GM19238 (cell line): ENCODE measurements around the gene ZDHHC11.
"Not testable (repeated sequence)": the region's sequence is repeated elsewhere in the genome, so short reads cannot be mapped to it uniquely, and the experiment has no call there.

ENCODE experiments used
- DNase-seq: peaks from one replicate; pipeline ENCODE4 v3.0.0; 2011; ENCODE audit warnings: low spot score; ENCODE audit not compliant: insufficient read length

Gene ZDHHC11

DNA sequence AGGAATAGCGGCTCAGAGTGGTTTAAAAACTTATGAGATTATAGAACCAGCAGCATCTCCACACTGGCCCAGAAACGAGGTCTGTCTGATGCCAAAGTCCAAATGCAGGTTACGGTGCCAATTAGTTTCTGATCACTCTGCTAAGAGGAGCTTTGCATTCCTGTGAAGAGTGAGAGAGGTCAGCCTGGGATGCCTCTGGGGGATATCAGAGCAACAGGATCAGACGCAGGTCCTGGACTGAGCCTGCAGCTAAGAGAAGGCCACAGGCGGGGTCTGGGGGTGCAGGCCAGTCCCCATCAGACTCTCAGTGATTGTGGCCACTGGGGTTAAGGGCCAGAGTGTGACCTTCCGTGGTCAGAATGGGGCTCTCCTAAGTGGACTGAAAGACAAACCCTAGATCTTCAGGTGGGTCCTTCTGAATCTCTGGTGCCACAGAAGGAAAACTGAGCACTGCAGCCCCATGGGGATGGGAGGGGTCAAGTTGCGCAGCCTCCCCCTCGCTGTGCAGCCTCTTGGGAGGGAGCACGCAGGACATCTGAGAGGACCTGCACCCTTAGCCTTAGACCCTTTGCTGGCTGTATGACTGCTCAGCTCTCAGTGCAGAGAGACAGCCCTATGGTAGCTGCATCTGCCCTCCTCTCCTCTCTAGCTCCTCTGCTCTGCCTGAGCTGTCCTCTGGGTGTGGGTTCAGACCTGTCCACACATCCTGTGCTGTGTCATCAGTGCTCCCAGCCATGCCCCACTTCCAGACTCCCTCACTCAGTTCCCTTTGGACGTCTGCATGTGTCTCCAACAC lies 42.9 kb downstream of the ZDHHC11 start:
- DNase-seq, result not testable (repeated sequence)

- DNase-seq, result no peak
Measured at GRCh38 chr5:801472-801871, 49.3 kb downstream of the ZDHHC11 start.

- DNase-seq, result not testable (repeated sequence)
Measured at GRCh38 chr5:801055-801454, 49.7 kb downstream of the ZDHHC11 start.

GRCh38 chr5:798505-799138 lies 52.2 kb downstream of the ZDHHC11 start:
- not testable (repeated sequence) for DNase-seq

- not testable (repeated sequence) for DNase-seq
Measured at GRCh38 chr5:797986-798385, 52.8 kb downstream of the ZDHHC11 start.

GRCh38 chr5:795873-796272 lies 54.9 kb downstream of the ZDHHC11 start:
- DNase-seq, result not testable (repeated sequence)

DNA sequence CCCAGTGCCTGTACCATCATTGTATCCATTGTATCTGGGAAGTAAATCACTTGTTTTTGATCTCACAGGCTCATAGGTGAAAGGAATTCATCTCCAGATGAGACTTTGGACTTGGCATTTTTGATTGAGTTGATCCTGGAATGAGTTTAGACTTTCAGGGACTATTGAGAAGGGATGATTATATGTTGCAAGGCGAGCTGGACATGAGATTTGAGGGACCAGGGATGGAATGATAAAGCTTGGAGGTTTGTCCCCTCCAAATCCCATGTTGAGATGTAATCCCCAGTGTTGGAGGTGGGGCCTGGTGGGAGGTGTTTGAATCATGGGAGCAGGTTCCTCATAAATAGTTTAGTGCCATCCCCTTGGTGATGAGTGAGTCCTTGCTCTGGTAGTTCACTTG lies 55.8 kb downstream of the ZDHHC11 start:
- DNase-seq, result not testable (repeated sequence)

DNA sequence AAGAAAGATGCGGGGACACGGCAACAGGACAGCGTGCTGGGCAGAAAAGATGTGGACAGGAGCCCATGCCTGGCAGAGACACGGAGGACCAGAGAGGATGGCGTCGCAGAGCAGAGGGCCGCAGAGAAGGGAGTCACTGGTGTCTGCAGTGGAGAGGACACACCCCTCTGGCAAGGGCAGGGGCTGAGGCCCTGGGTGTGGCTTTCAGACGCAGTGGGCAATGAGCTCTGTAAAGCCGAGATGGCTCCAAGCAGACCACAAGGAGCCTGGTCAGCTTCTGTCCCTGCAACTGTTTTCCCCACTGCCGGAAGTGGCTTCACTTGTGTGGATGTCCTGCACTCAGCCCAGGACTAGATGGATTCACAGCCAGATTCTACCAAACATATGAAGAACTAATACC lies 62.1 kb downstream of the ZDHHC11 start:
- DNase-seq, result not testable (repeated sequence)

GRCh38 chr5:787857-788233 lies 62.9 kb downstream of the ZDHHC11 start:
- not testable (repeated sequence) for DNase-seq

GRCh38 chr5:787224-787856 lies 63.4 kb downstream of the ZDHHC11 start:
- not testable (repeated sequence) for DNase-seq

DNA sequence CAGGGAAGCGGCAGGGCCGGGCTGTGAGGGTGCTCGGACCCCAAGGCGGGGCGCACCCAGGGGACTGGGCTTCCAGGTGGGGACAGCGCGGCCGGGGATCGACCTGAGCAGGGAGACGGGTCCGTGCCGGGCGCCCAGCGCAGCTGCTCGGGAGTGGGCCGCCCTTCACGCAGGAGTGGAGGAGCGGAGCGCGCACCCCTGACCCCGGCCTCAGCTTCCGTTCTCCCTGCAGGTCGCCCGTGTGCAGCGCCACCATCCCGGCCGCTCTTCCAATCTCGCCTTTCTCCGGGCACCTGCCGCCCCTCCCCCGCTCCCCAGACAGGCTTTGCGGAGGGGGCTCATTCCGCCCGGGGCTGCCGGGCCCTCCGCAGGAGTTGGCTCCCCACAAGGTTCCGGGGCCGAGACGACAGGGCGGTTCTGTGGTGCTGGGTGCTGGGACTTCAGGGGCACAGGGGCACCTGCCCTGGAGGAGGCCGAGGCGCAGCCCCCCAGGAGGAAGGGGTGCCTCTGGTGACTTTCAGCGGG lies 65.5 kb downstream of the ZDHHC11 start:
- DNase-seq, result not testable (repeated sequence)

DNA sequence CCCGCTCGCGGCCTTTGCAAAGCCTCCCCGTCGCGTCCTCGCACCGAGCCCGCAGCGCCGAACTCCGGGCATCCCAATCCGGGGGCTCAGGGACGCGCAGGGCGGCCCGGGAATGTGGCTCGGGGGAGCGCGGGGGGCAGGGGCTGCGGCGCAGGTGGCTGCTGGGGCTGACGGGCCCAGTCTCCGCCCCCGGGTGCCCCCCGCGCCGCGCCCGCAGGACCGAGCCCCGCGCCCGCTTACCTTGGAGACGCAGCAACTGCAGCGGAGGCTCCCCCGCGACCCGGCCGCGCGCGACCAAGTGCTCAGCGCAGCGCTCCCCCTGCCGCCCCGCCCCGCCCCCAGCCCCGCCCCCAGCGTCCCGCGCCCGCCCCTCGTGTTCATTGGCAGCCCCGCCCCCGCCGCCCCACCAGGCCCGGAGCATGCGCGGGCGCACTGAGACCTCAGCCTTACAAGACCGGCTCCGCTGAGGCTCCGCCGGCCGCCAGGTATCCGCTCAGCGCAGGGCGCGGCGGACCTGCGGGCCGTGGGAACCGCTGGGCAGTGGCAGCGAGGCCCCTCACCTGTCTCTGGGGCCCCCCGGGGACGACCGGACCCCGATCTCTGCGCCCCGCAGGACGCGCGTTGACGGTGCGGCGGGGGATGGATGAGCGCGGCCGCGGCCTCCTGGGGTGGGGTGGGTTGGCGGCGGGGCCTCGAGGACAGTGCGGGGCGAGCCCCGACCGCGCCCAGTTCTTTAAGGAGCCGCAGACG lies 66.2 kb downstream of the ZDHHC11 start, which contains the start of gene ZDHHC11B:
Gene ZDHHC11B, minus strand, starts transcription at position 302 of the 750 bp plus-strand sequence. CDS start 17,810 bp downstream, outside the sequence.
- peak; percentile 59 for DNase-seq

DNA sequence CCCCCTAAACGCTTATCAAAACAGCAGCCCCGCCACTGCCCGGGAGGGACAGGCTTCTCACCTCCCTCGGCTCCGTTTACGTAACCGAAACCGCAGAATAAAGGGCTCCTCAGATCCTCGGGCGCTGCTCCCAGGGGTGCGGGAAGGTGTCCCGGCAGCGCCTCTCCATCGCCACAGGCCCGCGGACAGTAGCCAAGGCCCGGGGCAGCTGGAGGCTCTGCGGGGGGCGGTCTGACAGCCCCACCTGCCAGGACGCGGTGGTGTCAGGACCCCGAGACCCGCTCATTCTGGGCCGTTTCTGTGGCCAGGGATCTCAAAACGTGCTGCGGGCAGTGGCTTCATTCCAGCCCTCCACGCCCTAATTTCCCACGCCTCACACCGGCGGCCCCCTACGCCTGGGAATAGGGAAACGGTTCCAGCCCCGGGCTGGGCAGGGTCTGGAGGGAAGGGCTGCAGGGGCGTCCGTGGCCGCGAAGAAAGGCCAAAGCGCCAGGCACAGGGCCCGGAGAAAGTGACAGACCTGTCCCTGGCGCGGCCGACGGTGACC lies 66.8 kb downstream of the ZDHHC11 start:
- DNase-seq, result not testable (repeated sequence)

GRCh38 chr5:783049-783802 lies 67.6 kb downstream of the ZDHHC11 start:
- DNase-seq, result not testable (repeated sequence)

GRCh38 chr5:782356-782755 lies 68.4 kb downstream of the ZDHHC11 start:
- not testable (repeated sequence) for DNase-seq

GRCh38 chr5:780571-780970 lies 70.2 kb downstream of the ZDHHC11 start:
- DNase-seq, result not testable (repeated sequence)

DNA sequence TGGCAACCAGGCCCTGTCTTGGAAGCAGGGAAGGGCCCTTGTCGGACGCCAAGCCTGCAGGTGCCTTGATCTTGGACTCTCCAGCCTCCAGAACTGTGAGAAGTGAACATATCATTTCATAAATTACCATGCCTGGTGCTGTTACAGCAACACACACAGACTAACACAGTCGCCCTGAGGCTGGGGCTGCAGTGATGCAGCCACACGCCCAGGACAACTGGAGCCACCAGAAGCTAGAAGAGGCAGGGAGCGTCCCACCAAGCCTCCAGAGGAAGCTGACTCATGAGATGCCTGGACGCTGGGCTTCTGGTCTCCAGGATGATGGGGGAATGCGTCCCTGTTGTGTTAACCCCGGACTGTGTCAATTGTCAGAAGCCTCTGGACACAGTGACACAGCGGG lies 71.8 kb downstream of the ZDHHC11 start:
- not testable (repeated sequence) for DNase-seq

- not testable (repeated sequence) for DNase-seq
Measured at GRCh38 chr5:778421-778820, 72.4 kb downstream of the ZDHHC11 start.

DNA sequence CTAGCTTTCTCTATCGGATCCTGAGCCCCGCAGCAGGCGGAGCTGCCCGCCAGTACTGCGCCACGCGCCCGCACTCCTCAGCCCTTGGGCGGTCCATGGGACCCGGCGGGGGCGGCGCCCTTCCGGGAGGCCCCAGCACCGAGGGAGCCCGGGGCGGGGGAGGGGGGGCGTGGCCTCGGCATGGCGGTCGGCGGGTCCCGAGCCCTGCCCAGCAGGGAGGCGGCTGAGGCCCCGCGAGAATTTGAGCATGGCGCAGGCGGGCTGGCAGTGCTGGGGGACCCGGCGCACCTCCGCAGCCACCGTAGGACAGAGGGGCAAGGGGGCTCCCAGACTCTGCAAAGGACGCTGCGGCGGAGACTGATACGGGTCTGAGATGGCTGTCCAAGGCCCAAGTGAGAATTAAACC lies 73.0 kb downstream of the ZDHHC11 start:
- no peak for DNase-seq
